GM19468 (cell line): Measurements from ENCODE around the gene GGA2.
"Not testable (repeated sequence)": the region's sequence is repeated elsewhere in the genome, so short reads cannot be mapped to it uniquely, and the experiment has no call there.

Source experiments
- ATAC-seq: cut with Tn5 transposase; IDR thresholded peaks from one replicate; pipeline ENCODE4 v1.9.1; 2021; ENCODE audit warnings: mild to moderate bottlenecking, moderate library complexity, moderate number of reproducible peaks; ENCODE audit not compliant: unreplicated experiment; ENCODE audit errors: extremely low read depth

GGA2 gene

DNA sequence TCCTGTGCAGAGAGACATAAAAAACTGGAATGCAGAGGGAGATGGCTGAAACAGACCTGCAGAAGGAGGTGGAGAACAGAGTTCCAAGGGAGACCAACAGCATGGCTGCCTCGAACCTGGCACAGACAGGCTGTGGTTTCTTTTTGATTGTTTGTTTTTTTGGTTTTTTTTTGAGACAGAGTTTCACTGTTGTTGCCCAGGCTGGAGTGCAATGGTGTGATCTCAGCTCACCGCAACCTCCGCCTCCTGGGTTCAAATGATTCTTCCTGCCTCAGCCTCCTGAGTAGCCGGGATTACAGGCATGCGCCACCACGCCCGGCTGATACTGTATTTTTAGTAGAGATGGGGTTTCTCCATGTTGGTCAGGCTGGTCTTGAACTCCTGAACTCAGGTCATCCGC, 26.8 kb downstream of the GGA2 start:
- not testable (repeated sequence) for ATAC-seq

GRCh38 chr16:23482778-23483177, 27.5 kb downstream of the GGA2 start:
- ATAC-seq, result no peak

GRCh38 chr16:23480257-23480656, 30.0 kb downstream of the GGA2 start:
- ATAC-seq, result no peak

DNA sequence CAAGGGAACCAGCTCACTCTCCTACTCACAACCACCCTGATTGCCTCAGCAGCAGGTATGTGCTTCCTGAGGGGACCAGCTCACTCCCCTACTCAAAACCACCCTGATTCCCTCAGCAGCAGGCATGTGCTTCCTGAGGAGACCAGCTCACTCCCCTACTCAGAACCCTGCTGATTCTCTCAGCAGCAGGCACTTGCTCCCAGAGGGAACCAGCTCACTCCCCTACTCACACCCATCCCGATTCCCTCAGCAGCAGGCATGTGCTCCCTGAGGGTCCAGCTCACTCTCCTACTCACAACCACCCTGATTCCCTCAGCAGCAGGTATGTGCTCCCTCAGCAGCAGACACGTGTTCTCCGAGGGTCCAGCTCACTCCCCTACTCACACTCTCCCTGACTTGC, 31.2 kb downstream of the GGA2 start:
- no peak for ATAC-seq

DNA sequence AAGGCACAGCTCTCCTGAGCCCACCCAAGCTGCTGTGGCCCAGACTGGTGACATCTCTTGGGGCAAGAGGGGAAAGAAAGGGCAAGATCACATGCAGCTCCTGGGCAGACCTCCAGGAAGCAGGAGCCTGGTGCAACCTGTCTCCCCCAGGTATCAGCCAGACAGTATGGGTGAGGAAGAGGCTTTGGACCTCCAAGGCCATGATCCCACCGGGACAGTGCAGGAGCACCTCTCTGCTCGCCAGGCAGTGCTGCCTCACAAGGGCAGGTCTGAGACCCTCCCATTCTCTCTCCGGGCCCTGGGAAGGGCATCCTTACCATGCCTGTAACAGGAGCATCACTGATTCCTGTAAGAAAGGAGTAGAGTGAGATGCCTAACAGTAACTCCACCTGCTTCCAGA, 31.7 kb downstream of the GGA2 start:
- no peak for ATAC-seq

DNA sequence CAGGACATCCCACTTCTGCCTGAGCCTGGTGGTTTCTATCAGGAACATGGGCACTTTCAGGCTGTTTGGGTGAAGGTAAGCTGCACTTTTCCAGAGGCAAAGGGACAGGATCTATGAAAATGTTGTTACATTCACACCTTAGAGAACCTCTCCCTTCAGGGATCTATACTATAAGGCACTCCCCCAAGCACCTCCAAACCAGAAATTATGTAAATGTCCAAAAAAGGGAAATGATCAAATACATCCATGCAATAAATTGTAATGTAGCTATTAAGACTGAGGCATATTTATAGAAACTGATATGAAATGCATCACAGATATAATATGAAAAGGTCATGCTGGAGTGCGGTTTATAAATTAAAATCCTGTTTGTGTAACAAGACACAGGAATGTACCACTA, 34.0 kb downstream of the GGA2 start:
- ATAC-seq, result no peak

- ATAC-seq, result no peak
Measured at GRCh38 chr16:23469814-23470213, 40.5 kb downstream of the GGA2 start.

DNA sequence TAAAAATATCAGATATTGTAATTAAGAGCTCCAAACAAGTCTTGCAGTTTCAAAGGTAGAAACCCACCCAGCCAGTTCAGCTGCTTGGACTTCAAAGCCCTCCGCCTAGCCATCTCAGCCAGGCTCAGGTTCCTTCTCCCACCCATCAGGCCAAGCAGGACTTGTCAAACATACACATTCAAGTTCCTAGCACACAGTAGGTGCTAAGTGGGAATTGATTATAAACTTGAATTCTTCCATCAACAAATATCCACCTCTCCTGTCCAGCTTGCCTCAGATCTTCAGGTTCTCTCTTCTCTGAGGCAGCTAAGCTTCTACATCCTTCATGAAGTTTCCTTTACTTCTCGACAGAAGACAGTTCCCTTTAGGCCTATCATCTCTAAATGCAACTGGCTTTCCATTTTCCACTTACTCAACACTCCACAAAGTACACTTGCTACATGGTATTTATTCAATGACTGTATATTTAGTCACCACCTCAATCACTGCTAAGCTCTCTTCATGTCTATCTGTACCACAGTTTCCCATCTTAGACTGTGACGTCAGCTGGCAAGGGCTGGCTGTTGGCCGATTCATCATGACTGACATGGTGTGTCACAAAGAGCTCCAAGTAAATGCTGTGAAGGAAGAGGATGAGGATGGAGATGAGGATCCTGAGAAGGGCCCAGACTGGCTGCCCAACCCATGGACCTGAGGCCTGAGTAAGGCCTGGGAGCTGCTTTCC, 44.0 kb downstream of the GGA2 start:
- no peak for ATAC-seq

GRCh38 chr16:23465179-23465578, 45.1 kb downstream of the GGA2 start:
- ATAC-seq, result no peak

DNA sequence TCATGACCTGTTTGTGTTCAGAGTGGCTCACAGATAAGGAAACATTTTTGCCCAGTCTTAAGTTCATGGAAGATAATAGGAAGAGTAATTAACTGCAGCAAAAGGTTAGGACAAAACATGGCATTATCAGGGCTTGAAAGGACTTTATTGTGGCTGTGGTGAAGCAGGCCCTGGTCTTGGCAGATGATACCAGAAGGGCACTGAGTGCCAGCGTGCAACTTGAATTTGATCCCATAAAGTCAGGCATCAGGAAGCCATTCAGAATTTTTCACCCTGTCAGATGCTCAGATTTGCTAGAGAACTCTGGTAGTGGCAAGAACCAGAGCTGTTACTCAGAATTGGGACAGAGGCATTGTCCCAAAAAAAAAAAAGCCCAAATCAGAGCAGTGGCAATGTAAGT, 46.1 kb downstream of the GGA2 start:
- ATAC-seq, result no peak

GRCh38 chr16:23462994-23463393, 47.3 kb downstream of the GGA2 start:
- ATAC-seq, result not testable (repeated sequence)

DNA sequence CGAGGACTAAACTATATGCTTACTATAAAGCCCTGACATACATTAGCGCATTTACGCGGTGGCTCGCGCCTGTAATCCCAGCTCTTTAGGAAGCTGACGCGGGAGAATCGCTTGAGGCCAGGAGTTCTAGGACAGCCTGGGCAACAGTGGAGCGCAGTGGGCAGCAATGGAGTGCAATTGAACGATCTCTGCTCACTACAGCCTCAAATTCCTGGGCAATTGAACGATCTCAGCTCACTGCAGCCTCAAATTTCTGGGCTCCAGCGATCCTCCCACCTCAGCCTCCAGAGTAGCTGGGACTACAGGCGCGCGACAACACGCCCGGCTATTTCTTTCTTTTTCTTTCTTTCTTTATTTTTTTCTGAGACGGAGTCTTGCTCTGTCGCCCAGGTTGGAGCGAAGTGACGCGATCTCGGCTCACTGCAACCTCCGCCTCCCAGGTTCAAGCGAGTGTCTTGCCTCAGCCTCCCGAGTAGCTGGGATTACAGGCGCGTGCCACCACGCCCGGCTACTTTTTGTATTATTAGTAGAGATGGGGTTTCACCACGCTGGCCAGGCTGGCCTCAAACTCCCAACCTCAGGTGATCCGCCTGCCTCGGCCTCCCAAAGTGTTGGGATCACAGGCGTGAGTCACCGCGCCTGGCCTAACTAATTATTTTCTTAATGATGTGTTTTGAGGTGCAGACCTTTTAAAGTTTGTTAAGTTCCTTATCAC, 56.8 kb downstream of the GGA2 start:
- ATAC-seq, result no peak

DNA sequence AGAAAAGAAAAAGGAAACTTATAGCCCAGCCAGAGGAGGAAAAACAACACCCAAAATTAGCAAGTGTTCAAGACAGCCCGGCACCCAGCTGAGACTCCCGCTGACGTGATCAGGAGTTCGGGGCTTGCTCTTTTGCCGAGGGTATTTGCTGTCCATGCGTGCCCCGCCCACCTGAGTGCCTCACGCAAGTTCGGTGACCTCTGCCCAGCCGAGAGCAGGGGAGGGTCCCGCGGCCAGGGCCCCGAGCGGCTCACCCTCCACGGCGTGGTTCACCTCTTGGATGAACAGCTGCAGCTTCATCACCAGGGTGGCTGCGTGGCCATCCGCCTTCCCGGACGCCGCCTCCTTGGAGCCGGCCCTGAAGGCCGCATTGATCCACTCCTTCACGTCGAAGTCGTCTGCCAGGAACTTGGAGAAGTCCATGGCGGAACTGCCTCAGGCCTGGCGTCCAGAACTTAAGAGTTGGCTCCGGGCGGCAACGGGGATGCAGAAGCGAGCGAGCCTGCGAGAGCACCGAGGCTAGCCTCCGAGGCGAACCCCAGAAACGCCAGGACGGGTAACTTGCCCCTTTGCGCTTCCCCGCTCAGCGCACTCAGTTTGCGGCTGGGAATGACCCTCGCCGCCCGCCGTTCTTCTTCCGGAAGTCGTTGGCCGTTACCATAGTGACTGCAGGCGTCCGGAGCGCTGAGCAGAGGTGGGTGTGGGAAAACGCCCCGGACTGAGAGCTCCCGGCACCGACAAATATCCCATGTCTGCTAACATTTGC, 57.5 kb downstream of the GGA2 start, which contains the start of gene COG7:
Gene COG7, minus strand, starts transcription at position 618 of the 766 bp plus-strand sequence. Its CDS starts 195 bp downstream, at position 423.
- ATAC-seq, result no peak

DNA sequence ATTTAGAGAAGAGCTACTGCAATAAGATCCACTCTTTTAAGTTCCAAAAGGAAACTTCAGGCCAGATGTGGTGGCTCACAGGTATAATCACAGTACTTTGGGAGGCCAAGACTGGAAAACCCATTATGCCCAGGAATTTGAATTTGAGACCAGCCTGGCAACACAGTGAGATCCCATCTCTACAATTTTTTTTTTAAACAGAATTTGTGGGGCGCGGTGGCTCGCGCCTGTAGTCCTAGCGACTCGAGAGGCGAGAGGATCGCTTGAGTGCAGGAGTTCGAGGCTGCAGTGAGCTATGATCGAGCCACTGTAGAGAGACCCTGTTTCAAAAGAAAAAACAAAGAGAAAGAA, 58.1 kb downstream of the GGA2 start:
- ATAC-seq, result no peak

DNA sequence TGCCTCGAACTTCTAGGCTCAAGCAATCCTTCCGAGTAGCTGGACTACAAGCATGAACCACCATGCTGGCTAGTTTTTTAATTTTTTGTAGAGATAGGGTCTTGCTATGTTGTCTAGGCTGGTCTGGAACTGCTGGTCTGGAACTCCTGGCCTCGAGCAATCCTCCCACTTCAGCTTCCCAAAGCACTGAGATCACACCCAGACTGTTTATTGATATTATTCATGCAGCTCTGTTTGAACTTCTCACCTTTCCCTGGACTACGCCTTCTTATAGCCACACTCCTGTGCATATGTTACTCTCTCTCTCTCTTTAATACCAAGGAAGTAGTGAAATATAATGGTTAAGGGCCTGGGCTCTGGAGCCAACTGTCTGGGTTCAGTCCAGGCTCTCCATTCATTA, 61.9 kb downstream of the GGA2 start:
- ATAC-seq, result no peak

DNA sequence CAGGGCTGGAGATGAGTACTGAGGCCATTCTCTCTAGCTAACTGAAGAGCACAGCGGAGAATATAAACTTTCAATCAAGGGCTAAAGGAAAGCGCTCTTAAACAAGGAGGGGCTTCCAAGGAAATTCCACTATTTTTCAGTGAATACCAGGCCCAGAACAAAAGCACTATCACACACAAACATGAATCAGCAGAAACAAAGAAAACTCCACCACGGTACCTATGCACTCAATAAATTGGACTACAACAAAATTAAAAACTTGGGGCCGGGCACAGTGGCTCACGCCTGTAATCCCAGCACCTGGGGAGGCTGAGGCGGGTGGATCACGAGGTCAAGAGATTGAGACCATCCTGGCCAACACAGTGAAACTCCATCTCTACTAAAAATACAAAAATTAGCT, 72.8 kb downstream of the GGA2 start:
- ATAC-seq, result not testable (repeated sequence)

DNA sequence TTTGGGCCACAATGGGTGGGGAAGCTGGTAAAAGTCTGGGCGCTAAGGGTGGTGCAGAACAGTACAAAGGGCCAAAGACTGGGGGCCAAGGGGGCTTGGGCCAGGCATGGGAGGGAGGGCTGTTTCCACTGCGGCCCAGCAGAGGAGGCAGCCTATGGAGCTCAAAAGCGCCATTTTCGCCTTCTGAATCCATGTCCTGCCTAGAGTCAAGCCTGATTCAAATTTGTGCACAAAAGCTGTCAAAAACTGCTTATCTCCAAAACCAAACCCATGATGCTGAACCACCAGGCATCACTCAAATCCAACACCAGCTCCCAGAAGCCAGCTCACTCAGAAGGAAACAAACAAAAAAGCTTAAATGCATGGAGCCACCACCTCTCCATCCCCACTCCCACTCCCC, 73.3 kb downstream of the GGA2 start:
- ATAC-seq, result no peak

DNA sequence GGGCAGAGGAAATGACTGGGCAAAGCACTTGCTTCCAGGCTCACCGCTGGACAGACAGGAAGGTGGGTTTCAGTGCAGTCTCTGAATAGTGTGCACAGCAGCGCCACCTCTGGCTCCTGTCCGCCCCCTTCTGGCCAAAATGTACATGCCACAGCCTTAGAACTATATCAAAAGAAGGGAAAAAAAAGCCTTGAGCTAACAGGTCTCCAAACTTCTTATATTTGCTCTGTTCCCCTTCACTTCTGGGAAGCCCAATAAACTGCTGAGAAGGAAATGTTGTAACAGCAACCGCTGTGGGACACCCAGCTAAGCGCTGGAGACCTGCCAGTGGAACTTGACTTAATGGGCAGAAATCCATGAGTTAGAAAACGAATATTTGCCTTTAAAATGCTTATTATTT, 74.8 kb downstream of the GGA2 start:
- ATAC-seq, result no peak

GRCh38 chr16:23434380-23434779, 75.9 kb downstream of the GGA2 start:
- ATAC-seq, result no peak

DNA sequence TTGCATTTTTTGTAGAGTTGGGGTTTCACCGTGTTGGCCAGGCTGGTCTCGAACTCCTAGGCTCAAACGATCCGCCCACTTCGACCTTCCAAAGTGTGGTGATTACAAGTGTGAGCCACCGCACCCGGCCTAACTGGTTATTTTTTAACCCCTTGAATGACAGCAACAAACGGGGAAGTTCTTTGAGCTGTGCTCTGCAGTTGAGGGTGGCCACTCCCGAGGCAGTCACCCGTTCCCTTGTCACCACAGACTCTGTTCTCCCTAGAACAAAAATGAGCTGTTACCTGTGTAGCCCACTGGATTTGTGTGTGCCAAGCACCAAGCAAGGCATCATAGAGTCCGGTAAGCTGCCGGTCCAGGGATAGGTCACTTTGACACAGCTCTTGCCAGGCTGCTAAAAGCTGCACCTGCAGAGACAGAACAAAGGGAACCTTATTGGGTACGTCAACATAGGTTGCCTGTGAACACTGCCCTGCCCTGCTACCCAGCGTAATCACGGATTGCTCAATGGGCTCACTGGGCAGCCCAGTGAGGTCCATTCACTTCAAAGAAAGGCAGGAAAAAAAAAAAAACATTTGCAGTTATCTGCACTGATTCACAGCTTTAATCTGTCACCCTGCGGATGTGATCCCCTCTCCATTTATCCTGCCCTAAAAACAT, 76.9 kb downstream of the GGA2 start:
- no peak for ATAC-seq
